Stimulated activated CD8-positive, alpha-beta memory T cell treated with anti-CD3 and anti-CD28 coated beads, Interleukin-12 subunit alpha, Interleukin-12 subunit beta, amount 100 ng/mL, for 24 hours (primary cell): ENCODE results near the gene PRKAG2.

ENCODE experiments used
- DNase-seq: peaks from one replicate; pipeline ENCODE4 v3.0.0-alpha.2; 2020; ENCODE audit errors: extremely low read depth

The PRKAG2 gene

GRCh38 chr7:151900986-151901621 lies 24.2 kb upstream of the PRKAG2 start:
- no peak for DNase-seq

DNA sequence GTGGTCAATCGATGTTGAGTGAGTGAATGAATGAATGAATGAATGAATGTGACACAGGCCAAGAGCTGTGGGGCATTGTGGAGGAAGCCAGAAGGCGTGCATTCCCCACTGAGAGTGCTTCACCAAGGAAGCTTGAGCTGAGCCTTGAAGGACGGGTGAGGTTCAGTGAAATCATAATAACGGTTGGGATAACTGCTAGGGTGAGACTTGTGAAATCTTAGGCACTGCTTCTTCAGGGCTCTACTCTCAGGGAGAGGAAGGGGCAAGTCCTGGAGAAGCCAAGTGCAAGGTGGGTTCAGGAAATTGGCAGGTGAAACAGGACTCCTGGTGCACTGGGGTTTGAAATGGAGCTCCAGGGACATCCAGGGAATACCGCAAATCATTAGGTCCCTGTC lies 23.7 kb upstream of the PRKAG2 start:
- DNase-seq, result no peak

DNA sequence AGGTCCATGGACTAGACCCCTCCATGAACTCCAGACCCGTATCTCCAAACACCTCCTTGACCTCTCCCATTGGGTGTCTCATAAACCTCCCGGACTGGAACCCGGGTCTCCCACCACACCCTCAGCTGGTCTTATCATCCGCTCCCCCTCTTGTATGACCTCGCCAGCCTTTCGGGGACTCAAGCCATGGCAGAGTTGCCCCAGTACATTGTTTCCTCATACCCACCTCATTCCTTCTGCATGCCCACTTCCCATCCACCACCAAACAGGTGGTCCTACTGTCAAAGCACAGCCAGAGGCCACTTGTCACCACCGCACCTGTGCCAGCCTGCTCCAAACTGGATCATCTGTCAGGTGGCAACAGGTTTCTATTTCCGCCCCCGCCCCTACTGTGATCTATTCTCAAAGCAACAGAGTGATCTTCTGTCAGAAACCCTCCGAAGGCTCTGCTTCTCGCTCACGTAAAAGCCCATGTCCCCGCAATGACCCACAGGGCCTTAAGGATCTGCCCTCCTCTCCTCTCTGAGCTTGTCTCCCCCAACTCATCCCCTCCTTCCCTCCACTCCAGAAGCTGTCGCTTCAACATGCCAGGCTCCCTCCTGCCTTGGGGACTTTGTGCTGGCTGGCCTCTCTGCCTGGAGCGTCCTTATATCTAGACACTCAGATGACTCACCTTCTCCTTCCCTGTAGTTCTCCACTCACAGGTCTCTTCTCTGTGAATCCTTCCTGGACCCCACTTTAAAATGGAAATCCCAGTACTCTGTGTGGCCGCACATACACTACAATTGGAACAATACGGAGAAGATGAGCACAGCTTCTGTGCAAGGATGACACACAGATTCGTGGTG lies 22.8 kb upstream of the PRKAG2 start:
- no peak for DNase-seq

GRCh38 chr7:151897951-151898686 lies 21.2 kb upstream of the PRKAG2 start:
- DNase-seq, result no peak

DNA sequence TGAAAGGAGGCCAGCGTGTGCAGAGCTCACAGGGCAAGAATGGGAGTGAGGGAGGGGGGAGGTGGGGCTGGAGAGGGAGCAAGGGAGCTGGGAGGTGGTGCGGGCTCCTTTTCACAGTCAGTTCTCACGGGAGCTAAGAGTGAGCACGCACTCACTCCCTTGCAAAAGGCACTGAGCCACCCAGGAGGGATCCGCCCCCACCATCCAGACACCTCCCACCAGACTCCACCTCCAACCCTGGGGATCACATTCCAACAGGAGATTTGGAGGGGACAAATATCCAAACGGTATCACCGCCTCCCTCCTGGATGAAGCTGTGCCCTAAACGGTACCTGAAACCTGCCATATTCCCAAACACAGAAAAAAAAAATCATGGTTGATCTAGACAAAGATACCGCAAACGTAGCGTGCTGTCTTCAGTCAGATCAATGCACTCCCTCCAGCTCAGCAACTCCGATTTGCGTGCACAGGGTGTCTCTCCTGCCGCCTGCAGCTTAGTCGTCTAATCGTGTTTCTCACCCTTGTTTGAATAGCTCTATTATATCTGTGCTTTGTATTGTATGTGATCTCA lies 20.3 kb upstream of the PRKAG2 start:
- DNase-seq, result no peak

DNA sequence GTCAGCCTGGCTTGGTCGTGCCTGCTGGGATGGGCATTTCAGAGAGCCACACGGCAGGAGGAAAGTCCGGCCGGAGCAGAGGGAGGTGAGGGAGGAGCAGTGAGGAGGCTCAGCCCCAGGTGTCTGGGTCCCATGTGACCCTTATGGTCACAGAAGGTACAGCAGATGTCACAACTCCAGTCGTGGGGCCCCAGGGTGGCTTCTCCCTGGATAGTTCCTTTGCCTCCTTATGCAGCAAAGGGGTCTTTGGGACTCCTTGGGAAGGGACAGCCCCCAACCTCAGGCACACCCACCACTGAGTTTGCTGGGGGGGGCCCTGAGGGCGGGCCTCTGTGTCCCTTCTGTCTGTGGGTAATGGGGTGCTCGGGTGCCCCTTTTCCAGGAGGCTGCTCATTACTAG lies 19.6 kb upstream of the PRKAG2 start:
- no peak for DNase-seq

DNA sequence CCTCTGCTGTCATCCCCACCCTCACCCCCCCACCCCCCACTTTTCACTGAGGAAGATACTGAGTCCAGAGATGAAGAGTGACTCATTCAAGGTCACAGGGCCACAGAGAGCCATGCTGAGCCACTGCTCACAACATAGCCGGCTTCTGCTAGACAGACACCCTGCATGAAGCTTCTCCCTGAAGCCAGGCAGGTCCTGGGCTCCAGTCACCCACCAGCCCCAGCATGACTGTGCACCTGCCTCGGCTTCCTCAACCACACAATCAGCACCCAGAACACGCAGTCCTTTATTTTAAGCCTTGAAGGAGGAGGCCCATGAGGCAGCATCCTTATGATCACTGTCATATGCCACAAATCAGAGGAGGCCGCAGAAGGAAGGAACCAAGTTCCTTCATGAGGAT lies 19.2 kb upstream of the PRKAG2 start:
- no peak for DNase-seq

DNA sequence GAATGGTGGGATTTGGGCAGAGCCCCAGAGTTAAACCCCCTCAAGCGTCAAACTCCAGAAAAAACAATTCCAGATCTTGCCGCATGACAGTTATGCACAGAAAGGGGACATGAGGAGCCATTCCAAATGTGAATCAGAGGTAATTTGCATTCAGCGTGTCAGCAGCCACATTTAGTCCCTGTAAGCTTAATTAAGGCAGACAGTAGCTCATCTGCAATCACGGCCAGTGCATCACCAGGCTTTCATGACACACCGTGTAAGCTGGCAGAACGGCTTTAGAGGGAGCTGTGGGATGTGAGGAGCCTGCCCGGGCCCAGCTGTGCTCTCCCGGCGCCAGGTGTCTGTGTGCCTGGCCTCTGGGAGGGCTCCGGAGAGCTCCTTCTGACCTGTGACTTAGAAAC lies 18.7 kb upstream of the PRKAG2 start:
- no peak for DNase-seq

DNA sequence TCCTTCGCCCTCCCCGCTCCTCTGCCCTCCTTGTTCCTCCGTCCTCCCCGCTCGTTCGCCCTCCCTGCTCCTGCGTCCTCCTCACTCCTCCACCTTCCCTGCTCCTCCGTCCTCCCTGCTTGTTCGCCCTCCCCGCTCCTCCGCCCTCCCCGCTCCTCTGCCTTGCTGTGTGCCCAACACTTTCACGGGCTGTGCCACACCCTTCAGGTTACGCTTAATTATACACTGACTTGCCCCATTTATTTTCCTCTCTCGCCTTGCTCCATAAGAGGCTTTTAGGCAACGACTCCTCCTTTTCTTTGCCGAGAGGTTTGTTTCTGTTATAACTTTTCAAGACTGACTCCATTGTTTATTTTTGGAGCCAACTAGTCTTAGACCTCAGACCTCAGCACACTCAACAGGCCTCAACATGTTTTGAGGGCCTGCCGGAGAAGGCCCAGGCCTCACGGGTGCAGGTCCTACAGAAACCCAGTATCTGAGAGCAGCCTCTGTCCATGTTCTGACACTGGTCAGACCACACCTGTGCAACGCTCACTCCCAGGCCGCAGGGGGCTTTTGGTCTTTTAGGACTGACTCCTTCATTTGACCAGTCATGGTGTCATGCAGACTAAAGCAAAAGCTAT lies 18.2 kb upstream of the PRKAG2 start:
- no peak for DNase-seq

DNA sequence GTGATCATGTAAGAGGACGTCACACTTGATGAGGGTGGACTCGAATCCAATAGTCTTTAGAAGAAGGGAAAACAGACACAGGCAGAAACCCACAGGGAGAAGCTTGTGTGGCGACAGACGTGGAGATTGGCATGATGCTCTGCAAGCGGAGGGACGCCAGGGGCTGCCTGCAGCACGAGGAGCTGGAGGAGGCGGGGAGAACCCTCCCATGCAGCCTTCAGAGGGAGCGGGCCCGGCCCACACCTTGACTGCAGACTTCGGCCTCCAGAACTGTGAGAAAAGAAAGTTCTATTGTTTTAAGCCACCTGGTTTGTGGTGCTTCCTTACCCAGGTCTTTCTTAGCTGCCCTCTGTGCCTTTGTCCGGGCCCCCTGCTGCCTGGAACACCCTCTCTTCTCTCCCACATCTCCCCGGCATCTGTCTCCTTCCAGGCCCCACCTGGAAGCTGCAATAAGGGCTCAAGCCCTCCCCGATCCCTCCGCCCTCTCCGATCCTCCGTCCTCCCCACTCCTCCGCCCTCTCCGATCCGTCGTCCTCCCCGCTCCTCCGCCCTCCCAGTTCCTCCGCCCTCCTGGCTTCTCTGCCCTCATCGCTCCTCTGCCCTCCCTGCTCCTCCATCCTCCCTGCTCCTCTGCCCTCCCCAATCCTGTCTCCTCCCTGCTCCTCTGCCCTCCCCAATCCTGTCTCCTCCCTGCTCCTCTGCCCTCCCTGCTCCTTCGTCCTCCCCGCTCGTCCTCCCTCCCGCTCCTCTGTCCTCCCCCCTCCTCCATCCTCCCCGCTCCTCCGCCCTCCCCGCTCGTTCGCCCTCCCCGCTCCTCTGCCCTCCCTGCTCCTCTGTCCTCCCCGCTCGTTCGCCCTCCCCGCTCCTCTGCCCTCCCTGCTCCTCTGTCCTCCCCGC lies 17.4 kb upstream of the PRKAG2 start:
- no peak for DNase-seq

GRCh38 chr7:151893405-151893923 lies 16.5 kb upstream of the PRKAG2 start:
- DNase-seq, result no peak

- DNase-seq, result no peak
Observed at GRCh38 chr7:151891753-151892152, 14.8 kb upstream of the PRKAG2 start.

DNA sequence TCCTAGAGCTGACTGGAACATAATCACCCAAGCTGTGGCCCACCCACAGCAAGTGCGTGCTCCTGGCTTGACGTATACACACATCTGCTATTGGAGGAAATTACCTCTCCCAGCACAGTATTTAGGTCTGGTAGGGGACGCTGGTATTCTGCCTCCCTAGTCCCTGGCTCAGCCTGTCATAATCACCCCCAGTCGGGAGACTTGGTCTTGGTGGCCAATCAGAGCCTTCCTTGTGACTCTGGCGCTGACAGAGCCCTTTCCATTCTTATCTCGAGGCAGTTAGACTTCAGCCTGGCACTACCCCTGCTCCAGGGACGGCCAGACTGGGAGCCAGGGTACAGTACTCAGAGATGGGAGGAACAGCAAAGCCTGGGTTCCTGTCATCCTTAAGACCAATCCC lies 14.3 kb upstream of the PRKAG2 start:
- DNase-seq, result no peak

GRCh38 chr7:151890355-151891004 lies 13.6 kb upstream of the PRKAG2 start:
- DNase-seq, result no peak

DNA sequence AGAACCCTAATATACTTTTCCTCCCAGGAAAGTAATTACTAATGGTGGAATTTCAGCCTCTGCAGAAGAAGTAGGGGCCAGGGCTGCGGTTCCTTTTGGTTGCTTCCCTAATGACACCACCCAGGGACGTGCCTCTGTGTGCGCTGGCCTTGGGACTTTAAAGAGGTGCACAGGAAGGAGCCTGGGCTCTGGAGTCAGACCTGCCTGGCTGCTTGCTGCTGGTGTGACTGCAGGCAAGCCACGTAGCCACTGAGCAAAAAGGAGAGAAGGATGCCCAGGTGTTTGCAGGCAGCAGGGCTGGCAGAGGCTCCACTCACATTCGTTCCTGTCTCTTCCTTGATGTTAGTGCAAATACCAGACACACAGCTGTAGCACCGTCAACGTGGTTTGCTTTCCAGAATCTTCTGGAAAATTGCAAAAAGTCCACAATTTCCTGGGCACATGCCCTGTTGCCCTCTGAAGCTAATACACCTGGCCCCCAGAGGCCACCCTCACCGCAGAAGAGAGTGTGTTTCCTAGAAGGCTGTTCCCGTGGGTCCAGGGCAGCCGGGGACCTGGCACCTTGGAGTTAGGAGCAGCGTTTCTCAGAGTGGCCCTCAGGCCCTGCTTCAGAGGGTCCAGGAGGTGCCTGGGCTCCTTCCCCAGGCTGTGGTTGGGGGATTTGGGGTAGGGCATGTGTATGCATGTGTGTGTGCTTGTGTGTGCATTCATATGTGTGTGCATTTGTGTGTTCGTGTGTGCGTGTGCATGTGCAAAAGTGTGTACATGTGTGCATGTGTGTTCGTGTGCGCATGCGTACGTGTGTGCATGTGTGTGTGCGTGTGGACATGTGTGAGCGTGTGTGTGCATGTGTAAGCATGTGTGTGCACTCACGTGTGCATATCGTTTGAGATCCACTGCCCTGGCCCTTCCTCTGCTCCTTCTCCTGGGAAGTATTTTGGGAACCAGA lies 12.8 kb upstream of the PRKAG2 start:
- DNase-seq, result no peak

DNA sequence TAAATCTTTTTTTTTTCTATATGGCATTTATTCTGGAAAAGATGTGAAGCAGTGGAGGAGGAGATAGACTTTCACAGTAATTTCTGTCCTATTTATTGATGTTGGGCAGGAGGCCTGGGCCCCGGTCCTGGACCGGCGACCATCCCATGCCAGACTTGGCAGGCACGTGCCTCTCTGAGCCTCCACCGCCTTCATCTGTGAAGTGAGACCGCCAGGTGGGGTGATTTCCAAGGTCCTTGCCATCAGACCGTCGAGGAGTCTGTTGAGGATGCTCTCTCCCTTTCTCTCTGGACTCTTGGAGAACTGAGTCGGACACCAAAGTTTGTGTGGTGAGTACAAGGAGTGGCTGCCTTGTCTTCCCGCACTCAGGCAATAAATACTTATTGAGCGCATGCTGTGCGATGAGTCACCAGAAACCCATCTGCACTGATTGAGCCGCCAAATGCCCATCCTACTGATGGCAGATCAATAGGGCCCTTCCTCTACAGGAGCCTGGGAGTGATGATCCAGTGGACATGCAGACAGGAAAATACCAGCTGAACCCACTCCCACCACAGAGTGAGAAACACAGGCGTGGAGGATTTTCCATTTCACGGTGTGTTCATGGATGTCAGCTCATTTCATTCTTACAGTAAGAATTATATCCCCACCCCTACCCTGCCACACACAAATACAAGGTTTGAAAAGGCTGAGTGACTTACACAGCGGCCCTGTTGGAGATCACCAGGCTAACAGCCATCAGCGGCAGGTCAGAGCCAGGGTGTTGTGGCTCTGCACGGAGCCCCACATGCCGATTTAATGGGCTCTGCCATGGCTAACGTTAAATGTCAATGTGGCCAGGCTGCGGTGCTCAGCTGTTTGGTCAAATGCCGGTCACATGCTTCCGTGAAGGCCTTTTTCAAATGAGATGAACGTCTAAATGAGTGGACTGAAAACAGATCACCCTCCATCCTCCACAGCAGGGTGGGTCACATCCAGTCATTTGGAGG lies 11.5 kb upstream of the PRKAG2 start:
- DNase-seq, result no peak

DNA sequence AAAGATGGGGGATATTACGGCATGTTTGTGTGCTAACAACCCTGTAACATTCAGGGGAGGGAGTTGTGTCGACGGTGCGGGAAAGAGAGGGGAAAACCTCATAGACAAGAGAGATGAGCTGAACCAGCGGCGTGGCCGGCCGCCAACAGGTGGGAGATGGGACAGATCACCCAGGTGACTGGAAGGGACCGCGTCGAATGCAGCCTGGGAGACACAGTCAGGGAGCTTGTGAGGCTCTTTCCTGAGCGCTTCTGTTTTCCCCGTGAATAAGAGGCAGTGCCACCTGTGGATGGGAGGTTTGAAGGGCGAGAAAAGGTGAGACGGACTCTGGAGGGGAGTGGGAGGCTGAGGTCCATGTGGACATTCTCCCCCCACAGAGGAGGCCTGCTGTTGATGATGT lies 9.9 kb upstream of the PRKAG2 start:
- no peak for DNase-seq

GRCh38 chr7:151885202-151885580 lies 8.3 kb upstream of the PRKAG2 start:
- DNase-seq, result no peak
